Stomach (tissue), 4 donors: ENCODE measurements around the gene UBE2D4.

Experiments
- CTCF ChIP-seq, 7 experiments: fragments of 450-650 bp in 4 of 7; fragments of 200-600 bp in 3 of 7; sonication (generic) in 3 of 7; IDR thresholded peaks; one replicate each; pipeline ENCODE4 v1.5.1; 2016 to 2019; ENCODE audit warnings: antibody characterized with exemption in 7 of 7, control low read depth in 2 of 7, mild to moderate bottlenecking in 1 of 7
- POLR2A ChIP-seq, 4 donors: fragments of 450-650 bp; IDR thresholded peaks; one replicate each; pipeline ENCODE4 v1.6.1; 2016; ENCODE audit warnings: antibody characterized with exemption in 4 of 4, control low read depth in 2 of 4, mild to moderate bottlenecking in 1 of 4, moderate library complexity in 1 of 4
- POLR2AphosphoS5 ChIP-seq, 3 donors: sonication (generic); formaldehyde crosslinking; IDR thresholded peaks; one replicate each; pipeline ENCODE4 v1.6.1; 2016; ENCODE audit warnings: antibody characterized with exemption in 3 of 3

- TF ChIP-seq CTCF (IDR thresholded peaks at IDR 0.05): peak in 3 of 7 experiments; percentile 20 to 34 (median 31)
- TF ChIP-seq POLR2A (IDR thresholded peaks at IDR 0.05): no peak
- no peak for TF ChIP-seq POLR2AphosphoS5 (IDR thresholded peaks at IDR 0.05)
Measured at GRCh38 chr7:43942997-43943396, 16.8 kb downstream of the UBE2D4 start.
